Natural killer cell (primary cell): ENCODE results near the gene BCL7A. TPM values are rescaled to one million over a fixed set of nuclear protein-coding genes. Genes with fewer than 3 reads are reported as not detected.
"Not testable (repeated sequence)": the region's sequence is repeated elsewhere in the genome, so short reads cannot be mapped to it uniquely, and the experiment has no call there.

Experiments used
- ATAC-seq, 3 donors: fragments of 150-1000 bp in 2 of 3; fragments of 200-7000 bp in 1 of 3; cut with Tn5 transposase; 1 replicate in 1 of 3; 2 replicates in 2 of 3; pipeline ENCODE4 v1.10.0; 2021; ENCODE audit warnings: mild to moderate bottlenecking in 2 of 3, moderate library complexity in 2 of 3
- DNase-seq, 2 donors: peaks; one replicate each; pipeline versions ENCODE4 v3.0.0 to v3.0.0-alpha.2; 2013 to 2021; ENCODE audit warnings: mixed read lengths in 1 of 2
- H3K27ac ChIP-seq: one replicate; pipeline ENCODE4 v1.5.1; 2013; ENCODE audit warnings: mild to moderate bottlenecking, low read length
- H3K27me3 ChIP-seq: one replicate; pipeline ENCODE4 v1.6.1; 2013; ENCODE audit warnings: low read length; ENCODE audit not compliant: control insufficient read depth, insufficient read depth
- H3K36me3 ChIP-seq: one replicate; pipeline ENCODE4 v1.6.1; 2013; ENCODE audit warnings: low read length; ENCODE audit not compliant: control insufficient read depth, insufficient read depth
- H3K4me1 ChIP-seq: one replicate; pipeline ENCODE4 v1.6.1; 2013; ENCODE audit warnings: low read length; ENCODE audit not compliant: control insufficient read depth, insufficient read depth
- H3K4me3 ChIP-seq: one replicate; pipeline ENCODE4 v1.5.1; 2013; ENCODE audit warnings: low read length
- H3K9me3 ChIP-seq: one replicate; pipeline ENCODE4 v1.6.1; 2013; ENCODE audit warnings: low read length; ENCODE audit not compliant: control insufficient read depth, insufficient read depth
- H3K27ac Mint-ChIP-seq, 2 donors: one replicate each; pipeline ENCODE4 v1.8.0; 2022; ENCODE audit warnings: mild to moderate bottlenecking in 2 of 2, mixed read lengths in 2 of 2, moderate library complexity in 1 of 2
- H3K27me3 Mint-ChIP-seq, 2 donors: one replicate each; pipeline ENCODE4 v1.8.0; 2022; ENCODE audit warnings: low read depth in 2 of 2, mixed read lengths in 2 of 2
- H3K36me3 Mint-ChIP-seq: one replicate; pipeline ENCODE4 v1.8.0; 2022; ENCODE audit warnings: mixed read lengths
- H3K4me1 Mint-ChIP-seq, 2 donors: one replicate each; pipeline ENCODE4 v1.8.0; 2022; ENCODE audit warnings: mixed read lengths in 2 of 2
- H3K4me3 Mint-ChIP-seq: one replicate; pipeline ENCODE4 v1.8.0; 2022; ENCODE audit warnings: mild to moderate bottlenecking, moderate library complexity, mixed read lengths
- H3K9me3 Mint-ChIP-seq, 2 donors: one replicate each; pipeline ENCODE4 v1.8.0; 2022; ENCODE audit warnings: mixed read lengths in 2 of 2
- WGBS: methylation state at CpG from one replicate; pipeline ENCODE4 v1.1.7; 2013; ENCODE audit warnings: missing lambda C conversion rate; ENCODE audit not compliant: insufficient coverage; 5-methylcytosine and 5-hydroxymethylcytosine counted together
- intact Hi-C: fragments of 100-400 bp; cut with micrococcal nuclease; formaldehyde crosslinking; loops from one replicate; pipeline ENCODE4 v1.14.2; 2022
- total RNA-seq, 4 donors: library from RNA; stranded (reverse); fragments of 120-200 nt in 1 of 4; gene quantifications; one replicate each; pipeline versions ENCODE4 v1.2.3 to v1.2.4, GENCODE V29; 2013 to 2022
- TF ChIP-seq, protein P1 (sequence below): fragments of 200-600 bp; IDR thresholded peaks from one replicate; pipeline ENCODE4 v1.8.0; 2022; ENCODE audit warnings: antibody characterized with exemption

Gene BCL7A
- total RNA-seq, 3 donors from 2014 or later (not counting 1 experiment from before 2014, with no cell fraction given) = 0.85 to 1.1 (median 0.96) TPM

DNA sequence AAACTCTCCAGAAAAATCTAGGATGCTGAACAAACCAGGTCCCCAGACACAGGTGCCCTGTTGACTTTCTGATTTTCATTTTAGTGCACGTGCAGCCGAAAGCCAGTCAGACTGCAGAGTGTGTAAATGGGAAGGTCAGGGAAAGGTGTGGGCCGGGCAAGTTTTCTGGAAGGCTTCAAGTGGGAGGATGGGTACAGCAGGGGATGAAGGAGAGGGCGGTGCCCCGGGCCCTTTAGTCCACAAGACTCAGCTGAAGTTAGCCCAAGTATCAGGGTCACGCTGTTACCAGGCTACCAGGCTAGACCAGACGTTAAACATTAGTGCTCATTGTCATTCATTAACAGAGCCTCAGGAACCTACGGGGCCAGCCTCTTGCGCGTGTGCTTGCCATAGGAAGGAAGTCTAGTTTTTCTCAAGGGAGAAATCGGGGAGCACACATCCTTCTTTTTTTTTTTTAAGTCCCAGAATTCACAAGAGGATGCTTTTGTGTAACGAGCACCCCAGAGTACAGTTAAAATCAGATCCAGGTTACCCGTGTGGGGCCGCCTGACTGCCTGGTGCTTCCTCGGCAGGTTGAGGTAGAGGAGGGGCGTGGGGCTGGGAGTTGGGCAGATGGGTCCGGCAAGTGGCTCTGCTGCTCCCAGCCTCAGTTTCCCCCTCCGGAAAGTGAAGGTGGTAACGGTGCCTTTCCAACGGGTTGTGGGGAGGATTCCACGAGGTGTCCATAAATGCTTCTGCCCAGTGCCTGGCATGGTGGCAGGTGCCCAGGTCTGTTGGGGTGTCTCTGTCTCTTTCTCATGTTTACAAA is 19.1 kb downstream of the BCL7A start:
- Histone ChIP-seq H3K4me1 (no peaks in the 10 kb centered on the region), H3K36me3 (no peaks in the 10 kb centered on the region), H3K27me3 (no peaks in the 10 kb centered on the region), H3K4me3 (no peak overlapping the region), H3K9me3 (no peaks in the 10 kb centered on the region), H3K27ac (no peak overlapping the region)
- Mint-ChIP-seq H3K4me3 (no peak overlapping the region), H3K36me3 (no peaks in the 10 kb centered on the region), H3K27me3 (no peaks in the 10 kb centered on the region), H3K9me3 (no peaks in the 10 kb centered on the region), H3K27ac (no peak overlapping the region), H3K4me1 (no peaks in the 10 kb centered on the region)
- ATAC-seq = no peak
- intact Hi-C loops = no loop called here
- TF ChIP-seq, protein P1, sequence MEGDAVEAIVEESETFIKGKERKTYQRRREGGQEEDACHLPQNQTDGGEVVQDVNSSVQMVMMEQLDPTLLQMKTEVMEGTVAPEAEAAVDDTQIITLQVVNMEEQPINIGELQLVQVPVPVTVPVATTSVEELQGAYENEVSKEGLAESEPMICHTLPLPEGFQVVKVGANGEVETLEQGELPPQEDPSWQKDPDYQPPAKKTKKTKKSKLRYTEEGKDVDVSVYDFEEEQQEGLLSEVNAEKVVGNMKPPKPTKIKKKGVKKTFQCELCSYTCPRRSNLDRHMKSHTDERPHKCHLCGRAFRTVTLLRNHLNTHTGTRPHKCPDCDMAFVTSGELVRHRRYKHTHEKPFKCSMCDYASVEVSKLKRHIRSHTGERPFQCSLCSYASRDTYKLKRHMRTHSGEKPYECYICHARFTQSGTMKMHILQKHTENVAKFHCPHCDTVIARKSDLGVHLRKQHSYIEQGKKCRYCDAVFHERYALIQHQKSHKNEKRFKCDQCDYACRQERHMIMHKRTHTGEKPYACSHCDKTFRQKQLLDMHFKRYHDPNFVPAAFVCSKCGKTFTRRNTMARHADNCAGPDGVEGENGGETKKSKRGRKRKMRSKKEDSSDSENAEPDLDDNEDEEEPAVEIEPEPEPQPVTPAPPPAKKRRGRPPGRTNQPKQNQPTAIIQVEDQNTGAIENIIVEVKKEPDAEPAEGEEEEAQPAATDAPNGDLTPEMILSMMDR = no peak
- DNase-seq = no peak
- 85% methylated on average over 21 of the region's 21 CpGs for WGBS

DNA sequence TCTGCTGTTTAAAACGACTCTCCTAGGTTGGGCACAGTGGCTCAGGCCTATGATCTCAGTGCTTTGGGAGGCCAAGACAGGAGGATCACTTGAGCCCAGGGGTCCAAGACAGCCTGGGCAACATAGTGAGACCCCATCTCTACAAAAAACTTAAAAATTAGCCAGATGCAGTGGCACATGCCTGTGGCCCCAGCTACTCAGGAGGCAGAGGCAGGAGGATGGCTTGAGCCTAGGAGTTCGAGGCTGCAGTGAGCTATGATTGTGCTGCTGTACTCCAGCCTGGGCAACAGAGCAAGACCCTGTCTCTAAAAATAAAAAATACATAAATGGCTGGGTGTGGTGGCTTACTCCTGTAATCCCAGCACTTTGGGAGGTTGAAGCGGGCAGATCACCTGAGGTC is 19.8 kb downstream of the BCL7A start:
- intact Hi-C loops, H3K4me3 ChIP-seq, H3K27ac Mint-ChIP-seq, H3K4me1 Mint-ChIP-seq, H3K9me3 ChIP-seq, DNase-seq, H3K4me1 ChIP-seq, H3K4me3 Mint-ChIP-seq, H3K27me3 Mint-ChIP-seq, H3K27ac ChIP-seq, ATAC-seq, H3K36me3 Mint-ChIP-seq, H3K9me3 Mint-ChIP-seq, H3K36me3 ChIP-seq, H3K27me3 ChIP-seq: not testable (repeated sequence)
- WGBS = 97% methylated on average over 3 of the region's 3 CpGs

DNA sequence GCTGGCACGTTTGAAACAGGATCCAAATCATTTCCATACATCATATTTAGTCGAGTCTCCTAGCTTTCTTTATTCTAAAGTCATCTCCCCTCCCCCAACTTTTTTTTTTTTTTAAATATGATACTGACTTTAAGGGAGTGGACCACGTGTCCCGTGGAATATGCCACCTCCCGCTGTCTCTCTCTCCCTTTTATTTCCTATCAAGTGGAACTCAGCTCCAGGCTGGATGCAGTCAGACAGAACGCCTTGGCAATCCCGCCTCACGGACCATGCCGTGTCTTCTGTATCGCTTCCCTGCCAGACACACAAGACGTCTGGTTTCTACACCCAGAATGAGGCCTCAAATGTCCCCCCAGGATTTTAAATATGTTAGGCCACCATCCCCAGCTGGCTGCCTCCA is 21.2 kb downstream of the BCL7A start:
- TF ChIP-seq, protein P1 = no peak
- ATAC-seq (no peak), DNase-seq (no peak)
- H3K27ac ChIP-seq = no peak overlapping the region
- H3K9me3 ChIP-seq = no peaks in the 10 kb centered on the region
- H3K27ac Mint-ChIP-seq = no peak overlapping the region
- no peaks in the 10 kb centered on the region for H3K36me3 Mint-ChIP-seq
- H3K4me3 Mint-ChIP-seq = no peak overlapping the region
- H3K27me3 Mint-ChIP-seq = no peaks in the 10 kb centered on the region
- H3K4me1 ChIP-seq = no peaks in the 10 kb centered on the region
- 92% methylated on average over 11 of the region's 11 CpGs for WGBS
- intact Hi-C loops = no loop called here
- no peaks in the 10 kb centered on the region for H3K36me3 ChIP-seq
- no peaks in the 10 kb centered on the region for H3K9me3 Mint-ChIP-seq
- H3K27me3 ChIP-seq = no peaks in the 10 kb centered on the region
- H3K4me3 ChIP-seq = no peak overlapping the region
- H3K4me1 Mint-ChIP-seq = no peaks in the 10 kb centered on the region

DNA sequence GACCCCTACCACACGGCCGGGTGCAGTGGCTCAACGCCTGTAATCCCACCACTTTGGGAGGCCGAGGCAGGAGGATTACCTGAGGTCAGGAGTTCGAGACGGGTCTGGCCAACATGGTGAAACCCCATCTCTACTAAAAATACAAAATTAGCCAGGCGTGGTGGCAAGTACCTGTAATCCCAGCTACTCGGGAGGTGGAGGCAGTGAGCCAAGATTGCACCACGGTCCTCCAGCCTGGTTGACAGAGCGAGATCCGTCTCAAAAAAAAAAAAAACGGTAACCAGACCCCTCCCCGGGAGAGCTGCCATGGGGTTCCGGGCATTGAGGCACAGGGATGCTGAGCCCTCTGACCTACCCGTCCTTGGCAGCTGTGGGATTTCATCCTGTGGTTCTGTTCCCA is 21.8 kb downstream of the BCL7A start:
- H3K4me3 Mint-ChIP-seq = no peak overlapping the region
- no peaks in the 10 kb centered on the region for H3K36me3 Mint-ChIP-seq
- H3K4me1 Mint-ChIP-seq = no peaks in the 10 kb centered on the region
- H3K27ac ChIP-seq = no peak overlapping the region
- H3K9me3 ChIP-seq = no peaks in the 10 kb centered on the region
- H3K27me3 ChIP-seq = no peaks in the 10 kb centered on the region
- no peak for DNase-seq
- H3K4me1 ChIP-seq = no peaks in the 10 kb centered on the region
- TF ChIP-seq, protein P1 = no peak
- H3K27ac Mint-ChIP-seq = no peak overlapping the region
- no peaks in the 10 kb centered on the region for H3K27me3 Mint-ChIP-seq
- intact Hi-C loops = no loop called here
- ATAC-seq = no peak
- H3K9me3 Mint-ChIP-seq = no peaks in the 10 kb centered on the region
- H3K36me3 ChIP-seq = no peaks in the 10 kb centered on the region
- H3K4me3 ChIP-seq = no peak overlapping the region
- 94% methylated on average over 15 of the region's 15 CpGs for WGBS
